HG03108 (cell line): ENCODE measurements around the gene XYLT2.

Source experiments
- ATAC-seq: cut with Tn5 transposase; IDR thresholded peaks from one replicate; pipeline ENCODE4 v1.9.1; 2021; ENCODE audit warnings: moderate library complexity; ENCODE audit not compliant: unreplicated experiment

Gene XYLT2

DNA sequence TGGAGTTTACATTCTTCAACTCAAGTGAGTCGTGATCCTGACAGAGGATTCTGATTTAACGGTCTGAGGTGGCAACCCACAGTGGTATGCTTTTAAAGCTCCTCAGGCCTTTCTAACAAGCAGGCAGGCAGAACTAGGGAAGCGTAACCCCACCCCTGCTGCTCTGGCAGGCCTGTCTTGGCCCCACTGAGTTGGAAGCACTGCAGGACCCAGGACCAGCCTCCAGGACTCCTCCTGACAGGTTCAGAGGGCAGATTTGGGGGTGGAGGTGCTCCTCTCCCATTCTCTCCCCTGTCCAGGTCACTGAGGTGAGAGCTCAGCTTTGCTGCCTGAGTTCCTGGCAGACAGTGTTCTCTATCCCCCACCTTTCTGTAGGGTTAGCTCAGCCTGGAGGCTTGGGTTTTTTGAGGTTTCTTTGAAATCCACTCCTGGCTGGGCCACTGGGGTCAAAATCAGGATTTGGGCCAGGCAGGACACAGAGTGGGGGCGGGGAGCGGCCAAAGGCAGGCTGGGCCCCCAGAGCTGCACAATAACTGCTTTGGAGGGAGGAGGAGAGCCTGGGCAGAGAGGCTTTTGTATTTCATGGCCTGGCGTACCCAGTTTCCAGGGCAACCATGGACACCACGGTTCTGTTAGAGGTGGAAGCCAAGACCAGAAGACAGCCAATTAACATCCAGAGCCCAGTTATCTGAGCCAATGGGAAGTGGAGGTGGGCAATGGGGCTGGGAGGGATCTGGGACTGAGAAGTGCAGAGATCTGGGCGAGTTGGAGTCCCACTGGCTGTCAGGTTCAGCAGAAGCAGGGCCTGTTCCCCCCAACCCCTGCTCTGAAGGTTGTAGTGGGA, 17.5 kb downstream of the XYLT2 start:
- no peak for ATAC-seq

DNA sequence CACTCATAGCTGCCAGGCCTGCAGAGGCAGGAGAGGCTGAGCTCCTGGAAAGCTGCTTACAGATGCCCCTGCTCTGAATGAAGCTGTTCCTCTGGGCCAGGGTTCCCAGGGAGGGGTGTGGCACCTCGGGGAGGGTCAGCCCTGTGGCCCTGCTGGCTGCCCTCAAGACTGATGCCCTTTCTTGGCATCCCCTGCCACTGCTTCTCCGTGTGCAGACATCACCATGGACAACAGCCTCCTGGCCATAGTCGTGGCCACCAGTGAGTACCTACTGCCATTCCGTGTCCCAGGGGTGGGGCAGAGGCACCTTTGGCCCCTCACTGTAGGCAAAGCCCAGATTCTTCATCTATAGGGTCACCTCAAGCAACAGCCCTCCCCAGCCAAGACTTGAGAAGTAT, 18.1 kb downstream of the XYLT2 start:
- no peak for ATAC-seq

DNA sequence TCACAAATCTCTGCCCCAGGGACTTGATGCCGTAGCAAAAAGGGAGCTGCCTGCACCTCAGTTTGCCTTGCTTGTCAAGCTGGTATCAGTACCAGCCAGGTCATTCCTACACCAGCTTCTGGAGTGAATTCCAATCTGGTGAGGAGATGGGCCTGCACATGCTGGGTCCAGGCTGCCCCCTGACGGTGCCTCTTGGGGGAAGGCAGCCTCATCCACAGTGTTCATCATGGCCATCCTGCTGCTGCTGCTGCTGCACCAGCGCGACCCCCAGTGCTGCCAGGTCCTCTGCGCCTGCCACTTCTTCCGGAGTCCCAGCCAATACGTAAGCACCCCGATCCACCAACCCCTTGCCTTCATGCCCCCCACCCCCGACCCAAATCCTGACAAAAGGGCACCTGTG, 18.8 kb downstream of the XYLT2 start:
- no peak for ATAC-seq

DNA sequence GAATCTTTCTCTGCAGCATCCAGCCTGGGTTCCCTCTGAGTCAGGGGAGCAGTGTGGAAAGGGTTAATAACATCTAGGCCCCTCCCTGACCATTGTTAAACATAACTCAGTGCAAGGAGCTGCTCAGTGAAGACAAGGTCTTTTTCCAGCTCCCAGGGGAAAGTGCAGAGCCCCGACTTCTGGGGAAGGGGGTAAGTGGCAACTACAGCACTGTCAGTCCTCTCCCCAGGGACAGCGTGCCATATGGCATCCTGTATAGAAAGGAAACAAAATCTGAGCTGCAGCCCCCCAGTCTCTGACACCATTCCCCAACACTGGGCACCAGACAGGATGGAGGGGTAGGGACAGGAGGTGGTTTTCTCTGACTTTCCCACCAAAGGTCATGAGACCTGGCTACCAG, 19.2 kb downstream of the XYLT2 start:
- ATAC-seq, result no peak

DNA sequence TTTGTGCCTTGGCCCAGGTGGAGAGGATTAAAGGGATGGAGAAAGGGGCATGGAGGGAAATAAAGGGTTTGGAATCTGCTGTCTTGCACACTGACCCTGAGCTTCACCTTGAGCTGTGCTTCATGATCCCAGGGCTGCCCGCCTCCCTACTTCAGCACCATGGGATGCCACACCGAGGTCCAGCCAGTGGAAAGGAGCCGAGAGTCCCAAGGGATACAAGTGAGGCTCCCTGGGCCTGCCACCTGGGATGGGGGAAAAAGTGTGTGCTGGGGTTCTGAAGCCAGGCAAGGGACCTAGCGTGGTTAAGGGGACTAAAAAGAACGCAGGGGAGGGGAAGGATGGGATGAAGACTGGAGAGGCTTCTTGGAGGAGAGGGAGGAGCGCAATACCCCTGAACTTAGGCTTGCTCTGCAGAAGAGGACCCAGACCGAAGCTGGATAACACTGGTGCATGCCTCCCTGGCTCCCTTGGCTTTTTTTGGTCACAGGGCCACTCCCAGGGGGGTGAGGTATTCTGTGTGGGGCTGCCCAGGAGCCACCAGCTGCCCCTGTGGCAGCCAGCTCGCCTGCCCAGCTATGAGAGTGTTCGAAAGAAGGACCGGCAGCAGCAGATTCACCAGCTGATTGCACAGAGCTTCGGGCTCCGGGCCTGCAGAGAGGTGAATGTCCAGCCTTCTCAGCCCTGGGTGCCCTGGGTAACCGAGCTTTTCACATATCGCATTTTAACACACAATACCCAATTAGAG, 19.9 kb downstream of the XYLT2 start:
- no peak for ATAC-seq

DNA sequence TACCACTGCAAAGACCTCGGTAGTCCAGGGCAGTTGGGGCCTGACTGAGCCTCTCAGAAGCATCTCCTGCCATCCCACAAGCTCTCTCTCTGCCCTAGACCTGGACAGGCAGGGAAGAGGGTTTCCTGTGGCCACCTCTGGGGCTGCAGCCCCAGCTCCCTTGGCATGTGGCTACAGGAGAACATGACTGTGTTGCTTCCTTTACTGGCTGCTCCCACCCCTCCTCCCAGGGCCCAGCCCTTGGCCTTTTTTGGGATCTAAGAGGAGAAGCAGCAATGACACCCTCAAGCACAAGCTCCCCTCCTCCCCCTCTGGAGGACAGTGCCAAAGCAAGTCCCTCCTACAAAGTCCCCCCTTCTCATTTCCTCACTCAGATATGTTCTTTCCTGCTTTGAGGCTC, 21.5 kb downstream of the XYLT2 start:
- no peak for ATAC-seq

DNA sequence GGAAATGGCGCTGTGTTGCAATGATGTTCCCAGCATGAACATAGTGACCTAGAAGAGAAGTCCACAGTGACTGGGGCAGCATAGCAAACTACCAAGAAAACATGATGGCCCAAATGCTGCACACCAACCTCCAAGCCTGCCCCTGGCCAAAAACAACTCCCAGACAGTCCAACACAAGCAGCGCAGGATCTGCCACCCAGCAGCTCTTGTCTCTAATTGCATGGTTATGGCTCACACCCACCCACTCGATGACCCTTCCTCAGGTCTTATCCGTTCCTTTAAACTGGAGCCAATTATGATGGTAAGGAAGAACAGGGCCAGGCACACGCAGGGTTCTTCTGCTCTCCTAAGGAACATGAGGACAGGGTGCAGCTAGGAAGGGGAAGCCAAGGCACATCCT, 24.1 kb downstream of the XYLT2 start:
- ATAC-seq, result no peak

DNA sequence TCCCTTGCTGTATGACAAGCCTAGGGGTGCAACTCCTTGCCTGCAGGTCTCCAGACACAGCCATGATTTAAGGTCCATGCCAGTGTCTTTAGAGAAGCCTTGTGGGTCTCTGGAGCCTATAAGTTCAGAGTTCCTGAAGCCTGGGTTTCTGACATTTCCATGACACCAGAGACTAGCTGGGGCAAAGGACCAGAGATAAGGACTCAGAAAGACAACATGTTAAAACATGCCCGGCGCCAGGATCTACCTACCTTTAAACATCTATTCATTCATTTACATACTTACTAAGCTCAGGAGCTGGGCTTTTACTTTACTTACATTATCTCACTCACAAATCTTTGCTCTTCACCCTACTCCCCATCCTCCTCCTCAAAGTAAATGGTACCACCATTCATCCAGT, 25.6 kb downstream of the XYLT2 start:
- no peak for ATAC-seq

DNA sequence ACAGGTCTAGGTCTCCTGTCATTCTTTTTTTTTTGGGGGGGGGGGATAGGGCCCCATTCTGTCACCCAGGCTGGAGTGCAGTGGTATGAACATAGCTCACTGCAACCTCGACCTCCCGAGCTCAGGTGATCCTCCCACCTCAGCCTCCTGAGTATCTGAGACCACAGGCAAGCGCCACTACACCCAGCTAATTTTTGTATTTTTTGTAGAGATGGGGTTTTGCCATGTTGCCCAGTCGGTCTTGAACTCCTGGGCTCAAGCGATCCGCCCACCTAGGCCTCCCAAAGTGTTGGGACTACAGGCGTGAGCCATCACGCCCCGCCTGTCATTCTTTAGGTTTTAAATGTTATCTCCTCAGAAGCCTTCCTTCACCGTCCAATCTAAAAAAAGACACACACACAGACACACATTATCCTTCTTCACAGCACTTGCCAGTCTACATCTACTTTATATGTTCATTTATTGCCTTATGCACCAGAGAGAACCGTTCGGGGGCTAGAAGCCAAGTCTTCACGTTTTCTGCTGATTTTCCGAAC, 26.4 kb downstream of the XYLT2 start:
- no peak for ATAC-seq

DNA sequence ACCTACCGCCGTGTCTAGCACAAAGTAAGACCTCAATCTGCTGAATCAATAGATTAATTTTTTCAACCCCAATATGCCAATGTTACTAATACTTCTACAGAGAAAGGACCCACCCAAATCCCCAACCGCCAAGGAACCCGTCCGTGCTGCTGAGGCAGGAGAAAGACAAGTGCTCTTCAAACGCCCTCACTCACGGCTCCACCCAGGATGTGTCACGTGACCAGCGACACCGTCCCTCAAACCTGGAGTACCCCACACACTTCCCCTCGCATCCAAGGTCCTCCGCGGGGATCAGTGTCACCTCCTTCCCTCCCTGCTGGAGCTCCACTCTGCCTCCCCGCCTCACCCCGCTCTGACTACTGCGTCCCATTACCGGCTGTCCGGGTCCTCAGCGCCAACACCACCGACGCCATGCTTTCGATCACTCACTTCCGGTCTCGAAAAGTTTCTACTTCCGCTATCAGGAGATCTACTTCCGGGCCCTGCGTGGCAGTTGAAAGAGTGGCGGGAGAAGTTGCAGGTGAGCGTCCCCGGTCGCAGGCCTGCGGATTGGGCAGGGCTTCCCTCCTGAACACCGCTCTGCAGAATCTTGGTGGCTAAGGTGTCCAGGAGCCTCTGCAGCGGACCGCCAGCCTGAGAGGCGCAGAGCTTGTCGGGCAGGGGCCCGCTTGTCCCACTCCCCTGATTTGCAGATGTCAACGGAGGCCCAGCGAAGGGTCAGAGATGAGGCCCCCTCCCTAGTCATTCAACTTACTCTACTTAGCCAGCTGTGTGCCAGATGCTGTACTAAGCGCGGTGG, 27.0 kb downstream of the XYLT2 start, which contains the start of the genes EME1 and MRPL27:
EME1 (plus strand) TSS at position 472 of the 799 bp plus-strand sequence. CDS start 1,980 bp downstream, outside the sequence.
MRPL27 (minus strand) TSS at position 427 of the 799 bp plus-strand sequence; CDS start at position 413, 14 bp downstream.
- ATAC-seq, result no peak

DNA sequence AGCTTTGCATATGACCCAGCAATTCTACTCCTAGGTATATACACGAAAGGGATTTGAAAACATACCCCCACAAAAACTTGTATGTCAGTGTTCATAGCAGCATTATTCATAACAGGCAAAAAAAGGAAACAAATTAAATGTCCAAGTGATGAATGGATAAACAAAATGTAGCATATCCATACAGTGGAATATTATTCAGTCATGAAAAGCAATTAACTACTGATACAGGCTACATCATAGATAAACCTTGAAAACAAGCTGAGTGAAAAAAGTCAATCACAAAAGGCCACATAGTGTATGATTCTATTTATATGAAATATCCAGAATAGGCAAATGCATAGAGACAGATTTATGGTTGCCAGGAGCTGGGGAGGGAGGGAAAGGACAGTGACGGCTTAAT, 27.8 kb downstream of the XYLT2 start:
- no peak for ATAC-seq

DNA sequence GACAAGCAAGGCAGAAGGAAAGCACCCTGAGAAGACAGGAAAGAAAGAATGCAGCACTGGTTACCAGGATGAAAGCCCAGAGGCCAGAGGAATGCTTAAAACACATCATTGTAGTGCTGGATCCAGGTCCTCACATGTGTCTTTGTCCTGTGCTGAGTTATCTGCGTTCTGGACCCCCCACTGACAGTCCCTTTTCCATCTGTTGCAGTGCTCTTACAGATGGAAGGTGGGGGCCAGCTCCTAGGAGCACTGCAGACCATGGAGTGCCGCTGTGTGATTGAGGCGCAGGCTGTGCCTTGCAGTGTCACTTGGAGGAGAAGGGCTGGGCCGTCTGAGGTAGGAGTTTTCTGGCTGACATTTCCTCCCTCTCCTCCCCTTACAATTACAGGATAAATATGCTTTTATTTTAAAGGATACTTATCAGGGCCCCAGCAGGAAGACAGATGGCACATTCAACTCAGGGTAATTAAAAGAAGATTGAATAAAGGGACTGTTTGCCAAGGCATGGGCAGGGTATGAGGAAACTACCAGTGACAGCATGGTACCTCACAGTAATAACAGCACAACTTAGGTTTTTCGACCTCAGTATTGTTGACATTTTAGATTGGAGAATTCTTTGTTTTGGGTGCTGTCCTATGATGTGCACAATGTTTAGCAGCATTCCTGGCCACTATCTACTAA, 30.1 kb downstream of the XYLT2 start:
- no peak for ATAC-seq

DNA sequence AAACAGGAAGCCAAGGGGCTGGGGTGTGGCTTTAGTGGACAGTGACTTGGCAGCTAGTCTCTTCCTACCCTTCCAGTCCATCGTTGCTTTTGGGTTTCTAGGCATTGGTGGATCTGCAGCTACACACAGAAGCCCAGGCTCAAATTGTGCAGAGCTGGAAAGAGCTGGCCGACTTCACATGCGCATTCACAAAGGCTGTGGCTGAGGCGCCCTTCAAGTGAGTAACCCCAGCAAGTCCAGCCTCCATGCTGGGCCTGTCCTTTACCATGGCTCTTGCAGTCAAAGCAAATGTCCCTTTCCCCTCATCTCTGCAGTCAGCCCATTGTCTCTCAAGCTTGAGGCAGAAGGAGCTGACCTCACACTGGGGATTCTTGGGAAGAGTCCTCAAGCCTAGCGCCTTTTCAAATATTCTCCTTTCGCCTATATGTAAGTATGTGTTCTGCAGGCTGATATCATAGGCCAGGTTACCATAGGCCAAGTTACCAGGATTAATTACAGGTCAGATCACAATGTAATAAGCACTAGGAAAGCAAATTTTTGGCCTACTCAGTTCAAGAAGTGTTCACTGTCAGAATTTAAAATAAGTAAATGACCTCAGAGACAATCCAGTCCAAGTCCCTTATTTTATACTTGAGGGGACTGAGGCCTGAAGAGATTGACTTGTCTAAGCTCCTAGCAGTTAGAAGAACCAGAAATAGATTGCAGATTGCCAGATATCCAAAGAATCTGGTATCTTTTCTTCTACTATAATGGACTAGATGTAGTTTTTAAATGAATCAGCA, 33.6 kb downstream of the XYLT2 start:
- ATAC-seq, result no peak

DNA sequence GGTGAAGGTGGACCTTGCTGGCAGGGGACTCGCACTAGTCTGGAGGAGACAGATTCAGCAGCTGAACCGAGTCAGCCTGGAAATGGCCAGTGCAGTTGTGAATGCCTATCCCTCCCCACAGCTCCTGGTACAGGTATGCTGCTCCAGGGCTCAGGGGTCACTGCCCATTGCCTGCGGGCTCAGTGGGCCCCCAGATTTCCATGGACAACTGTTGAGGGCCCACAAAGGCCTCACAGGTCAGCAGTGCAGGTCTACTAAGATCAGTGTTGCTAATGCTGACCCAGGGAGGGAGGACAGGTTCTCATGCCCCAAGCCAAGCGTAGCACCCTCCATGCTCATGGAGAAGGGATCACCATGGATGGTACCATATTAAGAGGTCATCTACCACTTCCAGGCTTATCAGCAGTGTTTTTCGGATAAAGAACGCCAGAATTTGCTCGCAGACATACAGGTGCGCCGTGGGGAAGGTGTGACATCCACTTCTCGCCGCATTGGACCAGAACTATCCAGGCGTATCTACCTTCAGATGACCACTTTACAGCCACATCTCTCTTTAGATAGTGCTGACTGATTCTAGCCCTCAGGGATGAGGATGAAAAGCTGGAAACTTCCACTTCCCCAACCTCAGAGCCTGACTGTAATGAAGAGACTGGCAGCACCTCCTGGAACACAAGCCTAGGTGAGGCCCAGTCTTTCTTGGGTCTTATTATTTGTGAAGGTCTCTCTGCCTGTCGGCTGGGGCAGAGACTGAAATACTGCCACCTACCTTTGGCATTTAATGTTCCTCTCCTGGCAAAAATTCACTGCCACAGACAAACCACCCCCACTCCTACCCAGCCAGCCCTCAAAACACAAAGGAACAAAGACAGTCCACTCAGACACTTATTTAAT, 34.7 kb downstream of the XYLT2 start:
- ATAC-seq, result no peak

DNA sequence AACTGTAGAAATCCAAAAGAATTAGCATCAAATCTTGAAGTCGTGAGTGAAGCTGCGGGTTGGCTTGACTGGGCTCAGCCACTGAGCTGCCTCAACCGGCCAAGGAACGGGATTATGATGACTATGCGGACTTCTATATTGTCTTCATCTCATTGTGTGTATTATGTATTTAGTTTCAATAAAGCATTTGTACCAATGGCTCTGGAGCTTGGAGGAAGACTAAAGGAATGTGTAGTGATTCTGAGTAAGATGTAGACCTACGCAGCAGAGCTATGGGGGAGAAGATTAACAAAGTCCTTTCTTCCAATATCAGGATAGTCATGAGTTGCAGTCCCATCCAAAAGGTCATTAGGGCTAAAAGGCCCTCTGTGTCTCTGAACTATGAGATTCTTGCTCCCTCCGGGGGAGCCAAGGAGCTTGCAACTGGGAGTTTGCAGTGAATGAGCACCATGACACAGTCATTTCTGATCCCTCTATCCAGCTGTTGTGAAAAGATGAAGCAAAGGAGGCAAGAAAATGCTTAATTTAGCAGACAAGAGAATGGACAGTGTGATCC, 35.4 kb downstream of the XYLT2 start:
- ATAC-seq, result no peak

DNA sequence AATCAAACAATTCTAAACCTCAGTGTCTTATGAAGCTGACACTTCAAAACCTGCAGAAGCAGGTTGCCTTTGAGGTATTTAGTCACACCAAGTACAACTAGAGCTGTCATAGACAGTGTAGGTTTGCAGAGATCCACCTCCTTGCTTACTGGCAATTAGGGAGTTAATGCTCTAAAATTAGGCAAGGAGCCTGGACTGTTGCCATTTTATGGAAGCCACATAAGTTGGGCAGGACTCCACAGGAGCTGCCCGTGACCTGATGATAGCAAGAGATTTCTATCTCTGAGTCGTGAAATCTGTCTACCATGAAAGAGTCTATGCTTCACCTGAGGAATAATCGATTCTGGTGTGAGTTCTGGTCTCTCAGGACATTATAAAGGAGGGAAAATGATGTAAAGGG, 36.0 kb downstream of the XYLT2 start:
- no peak for ATAC-seq

DNA sequence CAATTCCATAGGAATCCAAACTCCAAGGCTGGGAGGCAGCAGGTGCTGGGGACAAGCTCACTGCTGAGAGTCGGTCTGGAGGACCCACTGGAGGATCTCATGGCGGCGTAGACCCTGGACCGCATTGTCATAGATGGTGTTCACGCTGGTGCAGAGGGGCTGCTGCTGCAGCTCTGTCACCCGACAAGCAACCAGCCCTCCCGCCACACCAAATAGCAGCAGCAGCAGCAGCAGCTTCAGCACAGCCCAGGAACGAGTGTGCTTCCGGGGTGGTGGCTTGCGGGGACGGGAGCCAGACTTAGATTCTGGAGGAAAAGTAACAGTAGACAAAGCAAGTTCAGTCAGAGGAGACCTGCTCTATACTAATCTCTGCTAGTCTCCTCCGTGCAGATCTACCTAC, 37.0 kb downstream of the XYLT2 start:
- no peak for ATAC-seq

DNA sequence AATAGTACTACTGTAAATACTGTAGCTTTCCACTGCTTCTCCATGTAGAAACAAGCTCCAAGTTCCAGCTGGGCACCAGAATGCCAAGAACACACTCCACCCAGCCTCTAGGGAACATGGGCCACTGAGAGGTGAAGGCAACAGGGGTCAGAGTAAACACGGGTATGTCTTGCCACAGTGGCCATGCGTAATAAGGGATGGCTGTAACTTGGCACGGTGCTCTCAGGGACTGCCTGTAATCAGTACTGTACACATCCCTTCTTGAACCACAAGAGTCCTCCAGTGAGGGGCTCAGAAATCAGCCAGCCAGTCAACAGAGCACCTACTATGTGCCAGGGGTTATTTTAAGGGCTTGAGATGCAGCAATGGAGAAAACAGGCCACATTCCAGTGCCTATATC, 40.6 kb downstream of the XYLT2 start:
- no peak for ATAC-seq
